Breast epithelium (tissue), 4 donors: ENCODE data around the gene TMTC3. TPM values are rescaled to one million over a fixed set of nuclear protein-coding genes. Genes with fewer than 3 reads are reported as not detected.
A peak's percentile ranks its signal among the peaks of the same experiment; 100 is the strongest.

Experiments
- DNase-seq, 2 donors: peaks; one replicate each; pipeline ENCODE4 v3.0.0-alpha.2; 2019; ENCODE audit warnings: low spot score in 2 of 2
- H3K27ac ChIP-seq, 2 donors: fragments of 200-600 bp; sonication (generic) in 1 of 2; one replicate each; pipeline ENCODE4 v1.5.1; 2016 to 2019; ENCODE audit warnings: mild to moderate bottlenecking in 1 of 2
- H3K27me3 ChIP-seq, 2 donors: fragments of 200-600 bp; sonication (generic) in 1 of 2; one replicate each; pipeline versions ENCODE4 v1.5.1 to v1.6.0; 2017 to 2019; ENCODE audit warnings: control low read depth in 1 of 2, mild to moderate bottlenecking in 1 of 2
- H3K36me3 ChIP-seq: fragments of 200-600 bp; one replicate; pipeline ENCODE4 v1.5.1; 2019
- H3K4me1 ChIP-seq, 2 donors: fragments of 200-600 bp; sonication (generic); one replicate each; pipeline ENCODE4 v1.5.1; 2016 to 2019; ENCODE audit warnings: control low read depth in 1 of 2
- H3K4me3 ChIP-seq, 3 donors: fragments of 200-600 bp; sonication (generic); 1 replicate in 2 of 3; 2 replicates in 1 of 3; pipeline ENCODE4 v1.5.1; 2016 to 2019; ENCODE audit warnings: mild to moderate bottlenecking in 3 of 3, moderate library complexity in 2 of 3
- H3K9me3 ChIP-seq, 2 donors: fragments of 200-600 bp; sonication (generic) in 1 of 2; one replicate each; pipeline ENCODE4 v1.5.1; 2016 to 2019; ENCODE audit warnings: control low read depth in 1 of 2
- POLR2A ChIP-seq: fragments of 450-650 bp; IDR thresholded peaks from one replicate; pipeline ENCODE4 v1.6.1; 2016; ENCODE audit warnings: antibody characterized with exemption, mild to moderate bottlenecking, moderate library complexity
- POLR2AphosphoS5 ChIP-seq, 3 donors: sonication (generic); formaldehyde crosslinking; IDR thresholded peaks; one replicate each; pipeline ENCODE4 v1.6.1; 2017; ENCODE audit warnings: antibody characterized with exemption in 3 of 3
- intact Hi-C: fragments of 100-400 bp; cut with DNase I; formaldehyde crosslinking; loops from one replicate; pipeline ENCODE4 v1.15.1; 2023; ENCODE audit warnings: low total_unique reads
- total RNA-seq, 3 donors: library from RNA; depleted of rRNA; stranded (reverse); fragments of >200 nt; gene quantifications; one replicate each; pipeline ENCODE4 v1.1.0, GENCODE V29; 2016
- TF ChIP-seq, protein P1 (sequence below), 3 donors: fragments of 450-650 bp; IDR thresholded peaks; one replicate each; pipeline ENCODE4 v1.5.1; 2016 to 2017; ENCODE audit warnings: antibody characterized with exemption in 3 of 3, mild to moderate bottlenecking in 3 of 3, moderate library complexity in 3 of 3

The TMTC3 gene
- total RNA-seq, 3 donors from 2014 or later = 14.7 to 20.6 (median 20.2) TPM

DNA sequence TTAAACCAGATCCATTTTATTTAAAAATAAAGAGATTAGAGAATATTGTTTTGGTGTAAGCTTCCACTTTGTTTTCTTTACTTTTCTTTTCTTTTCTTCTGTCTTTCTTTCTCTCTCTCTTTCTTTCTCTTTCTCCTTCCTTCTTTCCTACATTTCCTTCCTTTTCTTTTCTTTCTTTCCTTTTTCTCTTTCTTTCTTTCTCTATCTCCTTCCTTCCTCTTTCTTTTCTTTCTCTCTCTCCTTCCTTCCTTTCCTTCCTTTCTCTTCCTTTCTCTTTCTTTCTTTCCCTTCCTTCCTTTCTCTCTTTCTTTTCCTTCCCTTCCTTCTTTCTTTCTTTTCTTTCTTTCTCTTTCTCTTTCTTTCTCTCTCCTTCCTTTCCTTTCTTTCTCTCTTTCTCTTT lies 100.8 kb downstream of the TMTC3 start:
- Histone ChIP-seq H3K9me3 (no peaks in the 10 kb centered on the region), H3K27me3 (no peaks in the 10 kb centered on the region), H3K4me3 (no peak overlapping the region), H3K4me1 (no peaks in the 10 kb centered on the region), H3K36me3 (no peaks in the 10 kb centered on the region), H3K27ac (peak overlapping the region in 1 of 2 donors; percentile 78)
- intact Hi-C loops = no loop called here
- TF ChIP-seq, protein P1, sequence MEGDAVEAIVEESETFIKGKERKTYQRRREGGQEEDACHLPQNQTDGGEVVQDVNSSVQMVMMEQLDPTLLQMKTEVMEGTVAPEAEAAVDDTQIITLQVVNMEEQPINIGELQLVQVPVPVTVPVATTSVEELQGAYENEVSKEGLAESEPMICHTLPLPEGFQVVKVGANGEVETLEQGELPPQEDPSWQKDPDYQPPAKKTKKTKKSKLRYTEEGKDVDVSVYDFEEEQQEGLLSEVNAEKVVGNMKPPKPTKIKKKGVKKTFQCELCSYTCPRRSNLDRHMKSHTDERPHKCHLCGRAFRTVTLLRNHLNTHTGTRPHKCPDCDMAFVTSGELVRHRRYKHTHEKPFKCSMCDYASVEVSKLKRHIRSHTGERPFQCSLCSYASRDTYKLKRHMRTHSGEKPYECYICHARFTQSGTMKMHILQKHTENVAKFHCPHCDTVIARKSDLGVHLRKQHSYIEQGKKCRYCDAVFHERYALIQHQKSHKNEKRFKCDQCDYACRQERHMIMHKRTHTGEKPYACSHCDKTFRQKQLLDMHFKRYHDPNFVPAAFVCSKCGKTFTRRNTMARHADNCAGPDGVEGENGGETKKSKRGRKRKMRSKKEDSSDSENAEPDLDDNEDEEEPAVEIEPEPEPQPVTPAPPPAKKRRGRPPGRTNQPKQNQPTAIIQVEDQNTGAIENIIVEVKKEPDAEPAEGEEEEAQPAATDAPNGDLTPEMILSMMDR (IDR thresholded peaks at IDR 0.05) = no peak
- no peak for DNase-seq

DNA sequence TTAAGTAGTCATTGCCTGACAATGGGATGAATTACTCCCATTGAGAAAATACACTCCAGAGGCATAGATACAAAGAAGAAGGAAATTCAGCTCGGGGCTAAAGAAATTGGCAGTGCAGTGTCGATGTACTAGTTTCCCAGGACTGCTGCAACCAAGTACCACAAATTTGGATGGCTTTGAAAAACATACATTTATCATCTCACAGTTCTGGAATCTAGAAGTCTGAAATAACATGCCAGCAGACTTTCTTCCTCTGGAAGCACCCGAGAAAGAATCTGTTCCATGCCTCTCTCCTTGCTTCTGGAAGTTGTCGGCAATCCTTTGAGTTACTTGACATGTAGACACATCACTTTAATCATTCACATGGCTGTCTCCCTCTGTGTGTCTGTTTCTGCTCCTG lies 101.9 kb downstream of the TMTC3 start:
- Histone ChIP-seq H3K36me3 (no peaks in the 10 kb centered on the region), H3K4me1 (no peaks in the 10 kb centered on the region), H3K4me3 (no peak overlapping the region), H3K27ac (no peak overlapping the region), H3K27me3 (no peaks in the 10 kb centered on the region), H3K9me3 (no peaks in the 10 kb centered on the region)
- intact Hi-C loops = no loop called here
- no peak for DNase-seq
- TF ChIP-seq POLR2A (no peak), POLR2AphosphoS5 (IDR thresholded peaks at IDR 0.05) (no peak)
- TF ChIP-seq, protein P1 (IDR thresholded peaks at IDR 0.05) = no peak

DNA sequence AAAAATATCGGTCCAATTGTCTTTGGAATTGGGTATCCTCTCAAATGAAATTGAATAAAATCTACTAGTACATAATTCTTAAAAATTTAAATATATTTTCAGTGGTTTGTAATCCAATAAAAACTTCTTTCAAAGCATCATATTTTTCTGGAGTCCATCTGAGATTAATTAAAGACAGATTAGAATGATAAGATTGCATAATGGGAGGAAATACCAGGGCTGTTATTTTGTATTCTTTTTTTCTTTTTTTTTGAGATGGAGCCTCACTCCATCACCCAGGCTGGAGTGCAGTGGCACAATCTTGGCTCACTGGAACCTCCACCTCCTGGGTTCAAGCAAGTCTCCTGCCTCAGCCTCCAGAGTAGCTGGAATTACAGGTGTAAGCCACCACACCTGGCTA lies 103.8 kb downstream of the TMTC3 start:
- TF ChIP-seq, protein P1 (IDR thresholded peaks at IDR 0.05) = no peak
- TF ChIP-seq POLR2AphosphoS5 (IDR thresholded peaks at IDR 0.05) (no peak), POLR2A (no peak)
- intact Hi-C loops = no loop called here

DNA sequence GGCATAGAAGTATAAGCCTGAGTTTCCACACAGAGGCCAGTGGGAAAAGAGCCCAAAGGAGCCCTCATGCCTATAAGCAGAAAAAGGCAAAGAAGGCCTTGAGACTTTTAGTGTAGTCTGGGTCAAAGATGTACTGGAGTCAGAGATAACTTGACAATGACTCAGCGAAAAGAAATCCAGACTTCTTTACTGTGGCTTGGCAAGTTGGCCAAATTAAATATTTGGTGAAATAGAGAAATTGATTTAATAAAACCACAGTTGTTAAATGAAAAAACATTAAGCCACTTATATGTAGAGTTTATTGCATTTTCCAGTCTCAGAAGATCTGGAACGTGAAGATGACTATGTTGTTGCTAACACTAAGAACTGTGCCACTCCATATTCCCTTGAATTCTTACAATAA lies 105.1 kb downstream of the TMTC3 start:
- DNase-seq = no peak
- Histone ChIP-seq H3K36me3 (no peaks in the 10 kb centered on the region), H3K27ac (no peak overlapping the region), H3K4me3 (no peak overlapping the region), H3K4me1 (no peaks in the 10 kb centered on the region), H3K27me3 (no peaks in the 10 kb centered on the region), H3K9me3 (no peaks in the 10 kb centered on the region)
- intact Hi-C loops = no loop called here
- no peak for TF ChIP-seq POLR2A
- TF ChIP-seq, protein P1 (IDR thresholded peaks at IDR 0.05) = no peak
- no peak for TF ChIP-seq POLR2AphosphoS5 (IDR thresholded peaks at IDR 0.05)

More for the DNA sequence above, 103.8 kb downstream of the TMTC3 start:
- Histone ChIP-seq H3K27ac (peak overlapping the region in 1 of 2 donors; percentile 7), H3K4me3 (no peak overlapping the region), H3K9me3 (no peaks in the 10 kb centered on the region), H3K27me3 (no peaks in the 10 kb centered on the region), H3K36me3 (no peaks in the 10 kb centered on the region), H3K4me1 (no peaks in the 10 kb centered on the region)
- no peak for DNase-seq

DNA sequence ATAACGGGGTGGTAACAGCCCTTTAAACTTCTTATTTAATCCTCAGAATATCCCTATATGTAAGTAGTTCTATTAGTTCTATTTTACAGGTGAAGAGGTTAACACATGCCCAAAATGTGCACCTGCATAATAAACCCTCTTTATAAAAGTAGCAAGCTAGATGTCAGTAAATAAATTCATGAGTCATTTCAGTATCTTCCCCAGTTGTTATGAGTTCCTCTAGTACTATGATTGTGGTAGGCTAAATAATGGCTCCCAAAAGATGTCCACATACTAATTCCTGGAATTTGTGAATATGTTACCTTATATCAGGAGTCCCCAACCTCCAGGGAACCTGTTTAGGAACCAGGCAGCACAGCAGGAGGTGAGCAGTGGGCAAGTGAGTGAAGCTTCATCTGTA lies 106.5 kb downstream of the TMTC3 start:
- Histone ChIP-seq H3K27me3 (no peaks in the 10 kb centered on the region), H3K36me3 (no peaks in the 10 kb centered on the region), H3K27ac (no peak overlapping the region), H3K4me3 (no peak overlapping the region), H3K9me3 (no peaks in the 10 kb centered on the region), H3K4me1 (no peaks in the 10 kb centered on the region)
- TF ChIP-seq, protein P1 (IDR thresholded peaks at IDR 0.05) = no peak
- no peak for TF ChIP-seq POLR2AphosphoS5 (IDR thresholded peaks at IDR 0.05)
- TF ChIP-seq POLR2A = no peak
- intact Hi-C loops = no loop called here
- no peak for DNase-seq

Other genes with a start within 250 kb of the TMTC3 start
- gene C12orf50, start 112.9 kb upstream of the TMTC3 start, total RNA-seq = not detected
- gene CEP290, start 219 bp upstream of the TMTC3 start, total RNA-seq = 10 to 100 TPM; 16.6 to 27.1 (median 24.6) TPM